ENCODE measurements around the gene ASPDH.
"Not testable (repeated sequence)": the region's sequence is repeated elsewhere in the genome, so short reads cannot be mapped to it uniquely, and the experiment has no call there.

Gene ASPDH

DNA sequence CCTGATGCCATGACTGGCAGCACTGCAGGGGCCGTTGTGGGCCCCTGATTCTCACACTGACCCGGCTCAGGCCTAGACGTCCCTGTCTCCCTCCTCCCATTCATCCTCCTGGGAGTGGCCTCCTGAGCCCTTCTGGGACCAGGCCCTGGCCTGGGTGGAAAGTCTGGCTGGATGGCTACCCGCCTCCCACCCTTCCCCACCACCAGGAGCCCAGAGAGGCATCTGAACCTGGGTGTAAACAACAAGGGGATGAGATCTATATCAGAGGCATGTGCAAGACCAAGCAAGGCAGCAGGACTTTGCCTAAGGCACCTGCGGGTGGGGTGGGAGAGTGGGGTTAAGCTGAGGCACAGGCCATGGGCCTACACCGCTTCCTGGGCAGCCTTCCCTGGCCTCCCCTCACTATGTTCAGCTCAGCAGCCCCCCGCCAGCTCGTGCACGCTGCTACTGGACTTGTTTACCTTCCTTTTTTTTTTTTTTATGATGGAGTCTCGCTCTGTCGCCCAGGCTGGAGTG lies 22.0 kb upstream of the ASPDH start:
- H3K27ac ChIP-seq, result no peak overlapping the region
- TF ChIP-seq, protein P1, sequence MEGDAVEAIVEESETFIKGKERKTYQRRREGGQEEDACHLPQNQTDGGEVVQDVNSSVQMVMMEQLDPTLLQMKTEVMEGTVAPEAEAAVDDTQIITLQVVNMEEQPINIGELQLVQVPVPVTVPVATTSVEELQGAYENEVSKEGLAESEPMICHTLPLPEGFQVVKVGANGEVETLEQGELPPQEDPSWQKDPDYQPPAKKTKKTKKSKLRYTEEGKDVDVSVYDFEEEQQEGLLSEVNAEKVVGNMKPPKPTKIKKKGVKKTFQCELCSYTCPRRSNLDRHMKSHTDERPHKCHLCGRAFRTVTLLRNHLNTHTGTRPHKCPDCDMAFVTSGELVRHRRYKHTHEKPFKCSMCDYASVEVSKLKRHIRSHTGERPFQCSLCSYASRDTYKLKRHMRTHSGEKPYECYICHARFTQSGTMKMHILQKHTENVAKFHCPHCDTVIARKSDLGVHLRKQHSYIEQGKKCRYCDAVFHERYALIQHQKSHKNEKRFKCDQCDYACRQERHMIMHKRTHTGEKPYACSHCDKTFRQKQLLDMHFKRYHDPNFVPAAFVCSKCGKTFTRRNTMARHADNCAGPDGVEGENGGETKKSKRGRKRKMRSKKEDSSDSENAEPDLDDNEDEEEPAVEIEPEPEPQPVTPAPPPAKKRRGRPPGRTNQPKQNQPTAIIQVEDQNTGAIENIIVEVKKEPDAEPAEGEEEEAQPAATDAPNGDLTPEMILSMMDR (IDR thresholded peaks at IDR 0.05; ENCODE audit: low read depth, low read length), result no peak
- peaks cover 13% of the 10 kb centered on the region for H3K36me3 ChIP-seq
- no peak for DNase-seq
- H3K4me3 ChIP-seq (ENCODE audit: low read depth, low read length), result no peak overlapping the region
- H3K27me3 ChIP-seq (ENCODE audit: insufficient read depth, low read depth, severe bottlenecking), result no peaks in the 10 kb centered on the region
- no peaks in the 10 kb centered on the region for H3K9me3 ChIP-seq (ENCODE audit: severe bottlenecking)

DNA sequence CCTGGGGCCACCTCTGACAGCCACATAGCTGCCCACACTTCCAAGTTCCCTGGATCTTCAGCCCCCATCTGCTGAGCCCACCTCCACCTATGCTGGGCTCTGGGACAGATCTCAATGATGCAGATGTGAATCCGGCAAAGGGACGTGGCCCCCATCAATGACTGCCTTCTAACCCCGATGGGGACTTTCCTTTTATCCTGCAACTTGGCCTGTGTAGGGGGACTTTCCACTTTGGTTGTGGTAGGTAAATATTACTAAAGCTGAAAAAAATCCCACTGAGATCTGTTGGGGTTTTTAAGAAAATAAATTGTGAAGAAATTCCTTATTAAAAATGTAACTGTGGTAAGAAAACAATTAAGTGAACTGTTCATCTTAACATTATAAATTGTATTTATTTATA lies 20.8 kb upstream of the ASPDH start:
- DNase-seq, result no peak
- Histone ChIP-seq H3K27ac (no peak overlapping the region), H3K9me3 (ENCODE audit: severe bottlenecking) (no peaks in the 10 kb centered on the region), H3K27me3 (ENCODE audit: insufficient read depth, low read depth, severe bottlenecking) (no peaks in the 10 kb centered on the region), H3K4me3 (ENCODE audit: low read depth, low read length) (no peak overlapping the region), H3K36me3 (peaks cover 13% of the 10 kb centered on the region)
- TF ChIP-seq, protein P1 (IDR thresholded peaks at IDR 0.05; ENCODE audit: low read depth, low read length), result no peak

DNA sequence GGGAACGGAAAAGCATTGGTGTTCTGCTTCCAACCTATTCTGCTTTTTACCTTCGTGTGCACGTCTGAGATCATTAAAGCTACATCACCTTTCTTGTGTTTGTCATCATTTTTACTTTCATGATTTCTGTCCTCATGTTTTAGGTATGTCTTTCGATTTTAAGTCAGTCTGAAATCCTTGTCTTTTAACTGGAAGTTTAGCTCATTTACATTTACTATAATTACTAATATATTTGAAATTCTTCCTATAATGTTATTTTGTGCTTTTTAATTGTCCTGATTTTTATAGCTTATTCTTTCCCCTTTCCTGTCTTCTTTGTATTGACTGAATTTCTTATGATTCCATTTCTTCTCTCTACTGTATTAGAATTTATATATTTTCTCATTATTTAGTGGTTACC lies 19.2 kb upstream of the ASPDH start:
- H3K36me3 ChIP-seq, result peaks cover 13% of the 10 kb centered on the region
- TF ChIP-seq, protein P1 (IDR thresholded peaks at IDR 0.05; ENCODE audit: low read depth, low read length), result no peak
- no peaks in the 10 kb centered on the region for H3K9me3 ChIP-seq (ENCODE audit: severe bottlenecking)
- no peak overlapping the region for H3K4me3 ChIP-seq (ENCODE audit: low read depth, low read length)
- no peaks in the 10 kb centered on the region for H3K27me3 ChIP-seq (ENCODE audit: insufficient read depth, low read depth, severe bottlenecking)
- H3K27ac ChIP-seq, result no peak overlapping the region
- DNase-seq, result no peak

DNA sequence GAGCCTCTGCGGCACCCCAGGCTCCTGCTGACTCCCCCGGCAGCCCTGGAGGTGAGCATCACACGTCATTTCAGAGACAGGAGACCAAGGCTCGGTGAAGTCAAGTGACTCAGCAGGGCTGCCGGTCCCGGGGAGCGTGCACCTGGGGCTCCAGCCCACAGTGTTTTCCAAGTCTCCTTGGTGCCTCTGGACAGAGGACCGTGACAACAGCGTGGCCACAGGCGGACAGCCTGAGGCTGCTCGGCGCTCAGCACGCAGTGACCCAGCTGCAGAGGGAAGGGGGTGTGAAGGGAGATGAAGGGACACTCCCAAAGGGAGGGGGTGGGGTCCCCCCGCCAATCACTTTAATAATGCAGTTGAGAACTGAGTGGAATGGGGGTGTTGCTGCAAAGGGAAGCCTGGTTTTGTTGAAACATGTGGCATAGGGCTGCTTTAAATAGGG lies 17.5 kb upstream of the ASPDH start:
- no peak for DNase-seq
- Histone ChIP-seq H3K4me3 (ENCODE audit: low read depth, low read length) (no peak overlapping the region), H3K36me3 (peaks cover 9% of the 10 kb centered on the region), H3K27me3 (ENCODE audit: insufficient read depth, low read depth, severe bottlenecking) (no peaks in the 10 kb centered on the region), H3K9me3 (ENCODE audit: severe bottlenecking) (no peaks in the 10 kb centered on the region), H3K27ac (no peak overlapping the region)
- TF ChIP-seq, protein P1 (IDR thresholded peaks at IDR 0.05; ENCODE audit: low read depth, low read length), result no peak

DNA sequence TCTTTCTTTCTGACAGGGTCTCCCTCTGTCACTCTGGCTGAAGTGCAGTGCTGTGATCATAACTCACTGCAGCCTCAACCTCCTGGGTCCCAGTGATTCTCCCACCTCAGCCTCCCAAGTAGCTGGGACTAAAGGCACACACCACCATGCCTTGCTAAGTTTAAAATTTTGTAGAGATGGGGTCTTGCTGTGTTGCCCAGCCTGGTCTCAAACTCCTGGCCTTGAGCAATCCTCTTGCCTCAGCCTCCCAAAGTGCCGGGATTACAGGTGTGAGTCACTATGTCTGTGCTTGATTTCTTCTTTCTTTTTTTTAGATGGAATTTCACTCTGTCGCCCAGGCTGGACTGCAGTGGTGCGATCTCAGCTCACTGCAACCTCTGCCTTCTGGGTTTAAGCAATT lies 14.3 kb upstream of the ASPDH start:
- H3K27me3 ChIP-seq (ENCODE audit: insufficient read depth, low read depth, severe bottlenecking); DNase-seq; H3K27ac ChIP-seq; H3K4me3 ChIP-seq (ENCODE audit: low read depth, low read length); H3K9me3 ChIP-seq (ENCODE audit: severe bottlenecking); H3K36me3 ChIP-seq: not testable (repeated sequence)

DNA sequence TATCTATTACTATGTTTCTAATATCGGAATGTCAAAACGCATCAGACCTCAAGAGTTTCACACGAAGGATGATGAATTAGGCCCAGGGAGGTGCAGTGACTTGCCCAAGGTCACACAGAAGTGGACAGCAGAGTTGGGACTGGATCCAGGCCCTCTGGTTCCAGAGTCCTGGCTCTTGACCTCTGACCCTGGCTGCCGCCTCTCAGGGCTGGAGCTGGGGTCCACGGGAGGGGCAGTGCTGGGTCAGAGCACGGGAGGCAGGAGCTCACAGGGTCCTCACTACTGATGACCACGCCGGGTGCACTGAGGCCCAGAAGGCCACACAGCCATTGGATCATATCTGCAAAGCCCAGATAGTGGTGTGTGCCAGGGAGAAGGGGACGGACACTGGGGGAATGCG lies 9.2 kb upstream of the ASPDH start:
- no peaks in the 10 kb centered on the region for H3K9me3 ChIP-seq (ENCODE audit: severe bottlenecking)
- DNase-seq, result no peak
- no peak overlapping the region for H3K27ac ChIP-seq
- TF ChIP-seq, protein P1 (IDR thresholded peaks at IDR 0.05; ENCODE audit: low read depth, low read length), result no peak
- peaks cover 17% of the 10 kb centered on the region for H3K36me3 ChIP-seq
- H3K27me3 ChIP-seq (ENCODE audit: insufficient read depth, low read depth, severe bottlenecking), result no peaks in the 10 kb centered on the region
- no peak overlapping the region for H3K4me3 ChIP-seq (ENCODE audit: low read depth, low read length)
